Stimulated activated CD8-positive, alpha-beta memory T cell treated with anti-CD3 and anti-CD28 coated beads, Interleukin-4, amount 100 ng/mL, for 48 hours (primary cell): ENCODE measurements around the gene BMF.

Experiments used
- DNase-seq: peaks from one replicate; pipeline ENCODE4 v3.0.0-alpha.2; 2020

BMF gene

GRCh38 chr15:40100947-40101905 is 7.5 kb downstream of the BMF start:
- DNase-seq: no peak

DNA sequence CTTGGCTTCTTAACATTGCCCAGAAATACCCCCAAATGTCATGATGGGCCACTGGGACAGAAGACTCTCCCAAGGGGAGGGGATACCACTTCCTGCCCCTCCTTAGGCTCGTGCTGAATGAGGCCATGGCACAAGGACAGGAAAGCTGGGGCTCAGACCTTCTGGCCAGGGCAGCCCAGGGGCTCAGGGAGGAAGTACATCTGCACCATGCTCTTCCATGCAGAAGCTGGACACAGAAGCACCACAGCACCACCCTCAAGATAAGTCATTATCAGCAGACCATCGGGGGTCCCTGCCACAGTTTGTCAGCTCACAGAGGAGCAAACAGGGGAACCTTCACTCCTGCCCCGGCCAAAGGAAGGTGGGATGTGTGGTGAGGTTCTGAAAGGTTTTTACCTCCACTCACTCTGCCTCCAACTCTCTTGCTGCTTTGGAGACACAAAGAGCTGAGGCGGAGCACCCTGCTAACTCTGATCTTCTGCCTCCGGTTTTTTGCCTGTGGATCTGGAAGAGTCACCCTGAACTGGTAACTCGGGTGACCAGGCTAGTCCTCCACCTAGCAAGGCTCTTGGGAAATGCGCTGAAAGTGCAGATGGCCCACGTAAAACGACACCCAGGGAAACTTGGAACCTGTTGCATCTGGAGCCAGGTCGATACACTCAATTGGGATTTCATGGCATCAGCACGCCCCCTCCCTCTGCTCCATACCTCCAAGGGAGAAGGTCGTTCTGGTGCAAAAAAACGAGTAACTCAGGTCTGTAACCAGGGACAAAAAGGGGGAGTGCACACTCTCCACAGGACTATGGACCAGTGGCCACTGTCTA is 8.3 kb downstream of the BMF start:
- DNase-seq: no peak

- DNase-seq: peak; percentile 71
These were observed 10.0 kb downstream of the BMF start for GRCh38 chr15:40098489-40099261.

- no peak for DNase-seq
These were observed 10.7 kb downstream of the BMF start for GRCh38 chr15:40097968-40098476.

- DNase-seq: no peak
These were observed 11.3 kb downstream of the BMF start for GRCh38 chr15:40097096-40097967.

GRCh38 chr15:40096094-40096891 is 12.4 kb downstream of the BMF start:
- DNase-seq: no peak

DNA sequence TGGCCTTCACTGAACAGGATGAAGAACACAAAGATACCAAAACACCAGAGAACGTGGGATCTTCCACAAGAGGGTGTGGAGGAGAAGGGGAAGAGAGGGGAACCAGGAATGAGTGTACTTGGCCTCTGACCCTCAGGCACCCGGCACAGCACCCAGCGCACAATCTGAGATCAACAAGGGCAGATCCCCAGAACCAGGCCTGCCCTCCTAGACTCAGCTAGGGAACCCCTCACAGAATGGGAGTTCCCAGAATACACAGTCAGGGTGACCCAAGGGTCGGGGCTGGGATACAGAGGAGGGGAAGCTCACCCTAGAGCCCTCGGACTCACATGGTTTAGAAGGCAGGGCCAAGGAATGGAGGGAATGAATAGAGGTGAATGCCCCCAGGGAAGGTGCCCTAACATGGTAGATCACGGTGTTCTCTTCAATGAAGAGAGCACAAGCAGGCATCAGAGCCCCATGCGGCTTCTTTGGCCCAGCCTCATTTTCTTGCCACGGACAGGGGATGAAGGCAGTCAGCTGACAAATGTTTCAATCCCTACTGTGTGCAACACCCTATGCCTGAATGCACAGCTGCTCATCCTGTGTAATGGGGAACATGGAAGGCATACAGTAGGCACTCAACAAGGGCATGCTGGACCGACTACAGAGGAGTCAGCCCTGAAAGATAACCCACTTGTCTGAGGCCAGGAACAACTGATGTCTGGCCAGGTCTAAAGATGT is 13.1 kb downstream of the BMF start:
- no peak for DNase-seq

- DNase-seq: no peak
These were observed 14.5 kb downstream of the BMF start for GRCh38 chr15:40094156-40094555.

- no peak for DNase-seq
These were observed 15.5 kb downstream of the BMF start for GRCh38 chr15:40092979-40093869.

DNA sequence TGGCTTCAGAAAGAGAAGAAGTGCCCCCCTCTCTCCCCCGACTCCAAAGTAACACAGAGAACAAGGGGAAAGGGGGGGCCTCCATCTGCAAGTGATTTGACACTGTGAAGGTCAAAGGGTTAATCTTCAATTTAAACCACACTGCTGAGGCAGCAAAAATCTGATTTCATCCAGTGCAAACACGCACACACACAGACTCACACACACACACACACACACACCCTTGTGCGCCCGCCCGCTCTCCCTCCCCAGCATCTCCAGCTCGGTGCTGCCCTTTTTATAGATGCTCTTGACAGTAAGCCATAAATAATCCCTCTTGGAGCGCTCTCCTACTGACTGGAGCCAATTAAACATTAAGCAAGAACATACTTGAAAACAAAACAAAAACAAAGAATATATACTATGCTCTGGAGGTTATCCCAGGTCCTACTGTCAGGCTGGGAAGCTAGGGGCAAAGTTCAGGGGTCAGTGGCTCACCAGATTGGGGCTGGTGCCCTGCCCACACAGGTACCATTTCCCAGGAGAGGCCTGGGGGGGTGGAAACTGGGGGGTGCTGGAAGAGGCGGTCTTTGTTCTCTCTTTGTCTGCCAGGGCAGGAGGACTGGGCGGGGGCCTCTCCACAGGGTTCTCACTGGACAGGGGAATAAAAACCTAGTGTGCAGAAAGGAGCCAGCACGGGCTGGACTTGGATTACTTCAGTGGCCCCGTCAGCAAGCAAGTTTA is 16.3 kb downstream of the BMF start:
- no peak for DNase-seq

DNA sequence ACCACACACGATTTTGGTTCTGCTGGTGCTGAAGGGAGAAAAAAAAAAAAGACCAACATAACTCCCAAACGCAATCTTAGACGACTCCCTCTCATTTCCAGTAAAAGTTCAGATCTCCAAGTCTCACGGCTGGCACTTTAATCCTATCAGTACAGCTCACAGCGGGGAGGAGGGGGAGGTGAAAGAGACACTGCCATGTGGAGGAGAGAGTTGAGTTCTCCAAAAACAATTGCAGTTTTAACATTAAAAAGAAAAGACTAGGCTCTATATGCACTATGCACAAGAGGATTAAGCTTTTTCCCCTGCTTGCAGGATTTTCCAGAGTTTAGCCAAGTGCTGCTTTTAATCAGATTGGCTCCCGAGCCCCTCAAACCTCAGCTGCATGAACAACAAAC is 16.8 kb downstream of the BMF start:
- DNase-seq: no peak

- DNase-seq: no peak
These were observed 17.8 kb downstream of the BMF start for GRCh38 chr15:40090774-40091455.

- DNase-seq: no peak
These were observed 19.5 kb downstream of the BMF start for GRCh38 chr15:40088929-40089755.

GRCh38 chr15:40087991-40088928 is 20.4 kb downstream of the BMF start:
- DNase-seq: no peak

DNA sequence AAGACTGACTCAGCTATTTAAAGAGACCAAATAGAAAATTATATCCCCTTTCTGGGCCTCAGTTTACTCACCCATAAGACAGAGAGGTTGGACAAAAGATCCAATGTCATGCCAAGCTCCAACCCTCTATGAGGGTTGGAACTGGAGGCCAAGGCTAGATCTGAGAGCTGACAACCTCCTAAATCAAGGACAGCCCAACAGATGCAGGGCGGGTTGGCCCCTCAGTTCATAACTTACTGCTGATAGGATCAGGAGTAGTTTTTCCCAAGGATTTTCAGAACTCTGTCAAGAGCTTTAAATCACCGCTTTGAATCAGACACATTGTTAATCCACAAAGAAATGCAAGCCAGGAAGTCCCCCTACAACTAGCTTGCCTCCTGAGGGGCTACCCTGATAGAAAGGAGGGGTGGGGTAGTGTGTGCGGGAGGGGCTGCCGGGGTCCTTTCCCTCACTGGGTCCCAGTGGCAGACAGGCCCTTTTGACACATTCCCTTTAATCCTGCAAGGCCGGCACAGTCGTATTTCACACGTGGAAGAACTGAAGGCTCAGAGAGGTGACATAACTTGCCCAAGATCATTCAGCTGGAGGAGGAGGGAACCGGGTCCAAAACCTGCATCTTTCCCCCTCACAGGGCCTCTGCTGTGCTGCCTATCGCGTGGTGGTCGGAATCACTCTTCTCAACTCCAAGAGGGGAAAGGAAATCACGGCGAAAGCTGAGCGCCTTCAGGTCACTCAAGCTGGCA is 21.4 kb downstream of the BMF start:
- no peak for DNase-seq
